Myocyte (in vitro differentiated cells): Measurements from ENCODE around the gene IFI27L2. TPM values are rescaled to one million over a fixed set of nuclear protein-coding genes. Genes with fewer than 3 reads are reported as not detected.
A peak's percentile ranks its signal among the peaks of the same experiment; 100 is the strongest.

ENCODE experiments used
- DNase-seq: peaks from one replicate; pipeline ENCODE4 v3.0.0-alpha.2; 2012; ENCODE audit warnings: low read depth
- total RNA-seq: library from RNA; depleted of rRNA; stranded (reverse); fragments of >200 nt; gene quantifications from 2 replicates; pipeline ENCODE4 v1.2.3, GENCODE V29; 2014

The IFI27L2 gene
- total RNA-seq, 1 donor from 2014 or later: 42.6 TPM

DNA sequence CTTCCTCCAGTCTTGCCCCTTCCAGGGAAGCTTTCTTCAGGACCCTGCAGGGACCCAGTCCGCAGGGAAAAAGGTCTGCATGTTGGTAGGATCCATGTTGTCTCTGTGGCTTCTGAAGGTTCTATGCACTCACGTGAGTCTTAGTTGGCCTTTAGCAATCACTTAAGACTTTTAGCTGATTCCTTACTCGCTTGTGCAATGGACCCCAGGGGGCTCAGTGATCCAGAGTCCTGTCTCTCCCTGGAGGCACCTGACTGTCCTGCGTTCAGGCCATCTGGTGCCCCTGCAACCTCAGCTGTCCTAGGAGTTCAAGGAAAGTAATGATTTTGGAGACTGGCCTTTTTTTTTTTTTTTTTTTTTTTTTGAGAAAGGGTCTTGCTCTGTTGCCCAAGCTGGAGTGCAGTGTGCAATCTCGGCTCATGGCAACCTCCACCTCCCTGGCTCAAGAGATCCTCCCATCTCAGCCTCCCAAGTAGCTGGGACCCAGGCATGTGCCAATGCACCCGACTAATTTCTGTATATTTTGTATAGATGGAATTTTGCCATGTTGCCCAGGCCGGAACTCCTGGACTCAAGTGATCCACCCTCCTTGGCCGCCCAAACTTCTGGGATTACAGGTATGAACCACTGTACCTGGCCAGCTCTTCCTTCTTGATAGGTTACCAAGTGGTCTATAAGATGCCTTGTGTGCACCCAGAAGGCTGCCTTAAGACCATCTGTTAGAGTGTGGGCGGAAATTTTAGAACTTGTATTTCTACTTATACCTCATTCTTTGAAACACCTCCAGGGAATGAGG, 4.6 kb downstream of the IFI27L2 start:
- DNase-seq: no peak

GRCh38 chr14:94123868-94124267, 5.5 kb downstream of the IFI27L2 start:
- DNase-seq: no peak

DNA sequence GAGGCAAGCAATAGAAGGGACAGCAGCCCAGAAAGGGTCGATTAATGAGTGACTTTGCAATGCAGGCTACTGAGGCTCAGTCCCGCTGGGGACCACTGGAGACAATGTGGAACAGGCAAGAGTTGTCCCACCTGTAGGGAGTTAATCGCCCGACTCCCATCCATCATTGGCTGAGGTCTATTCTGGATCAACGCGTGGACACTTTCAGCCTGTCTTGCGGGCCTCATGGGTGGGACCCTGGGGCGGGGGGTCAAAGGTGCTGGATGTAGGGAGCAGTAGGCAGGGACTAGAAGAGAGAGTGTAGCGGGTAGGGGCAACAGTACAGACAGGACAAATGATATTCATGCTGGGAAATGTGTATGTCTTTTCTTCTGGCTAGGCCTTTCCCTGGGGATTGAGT, 6.1 kb downstream of the IFI27L2 start:
- DNase-seq: no peak

DNA sequence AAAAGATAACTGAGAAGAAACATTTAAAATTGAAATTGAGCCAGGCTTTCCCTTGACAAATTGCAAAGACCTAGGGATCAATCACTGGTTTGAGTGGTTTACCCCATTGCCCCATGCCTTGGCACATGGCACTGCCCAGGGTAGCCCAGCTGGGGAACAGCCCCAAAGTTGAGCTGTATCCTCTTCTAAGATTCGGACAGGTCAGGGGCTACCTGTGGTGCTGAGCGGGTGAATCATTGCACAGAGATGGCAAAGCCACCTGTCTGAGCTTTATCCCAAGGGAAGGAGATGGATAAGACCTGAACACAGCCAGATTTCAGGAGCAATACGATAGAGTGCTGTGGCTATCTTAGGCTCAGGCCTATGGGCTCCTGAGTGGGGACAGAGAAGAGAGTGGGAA, 7.0 kb downstream of the IFI27L2 start:
- no peak for DNase-seq

DNA sequence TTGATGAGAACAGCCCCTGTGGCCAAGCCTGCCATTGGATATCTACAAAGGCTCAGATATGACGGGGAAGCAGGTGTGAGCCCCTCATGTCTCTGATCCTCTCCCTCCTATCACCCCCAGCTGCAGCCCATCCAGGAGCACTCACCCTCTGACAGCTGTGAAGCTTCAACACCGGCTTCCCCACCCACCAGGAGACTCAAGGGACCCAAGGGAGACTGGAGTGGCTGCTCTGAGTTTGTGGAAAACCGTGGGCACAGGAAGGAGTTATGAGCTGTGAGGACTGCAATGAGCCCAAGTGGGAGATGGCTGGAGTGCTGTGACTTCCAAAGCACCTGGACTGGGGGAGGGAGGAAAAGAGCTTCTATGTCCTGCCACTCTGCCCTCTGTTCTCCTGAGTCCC, 7.9 kb downstream of the IFI27L2 start:
- no peak for DNase-seq

DNA sequence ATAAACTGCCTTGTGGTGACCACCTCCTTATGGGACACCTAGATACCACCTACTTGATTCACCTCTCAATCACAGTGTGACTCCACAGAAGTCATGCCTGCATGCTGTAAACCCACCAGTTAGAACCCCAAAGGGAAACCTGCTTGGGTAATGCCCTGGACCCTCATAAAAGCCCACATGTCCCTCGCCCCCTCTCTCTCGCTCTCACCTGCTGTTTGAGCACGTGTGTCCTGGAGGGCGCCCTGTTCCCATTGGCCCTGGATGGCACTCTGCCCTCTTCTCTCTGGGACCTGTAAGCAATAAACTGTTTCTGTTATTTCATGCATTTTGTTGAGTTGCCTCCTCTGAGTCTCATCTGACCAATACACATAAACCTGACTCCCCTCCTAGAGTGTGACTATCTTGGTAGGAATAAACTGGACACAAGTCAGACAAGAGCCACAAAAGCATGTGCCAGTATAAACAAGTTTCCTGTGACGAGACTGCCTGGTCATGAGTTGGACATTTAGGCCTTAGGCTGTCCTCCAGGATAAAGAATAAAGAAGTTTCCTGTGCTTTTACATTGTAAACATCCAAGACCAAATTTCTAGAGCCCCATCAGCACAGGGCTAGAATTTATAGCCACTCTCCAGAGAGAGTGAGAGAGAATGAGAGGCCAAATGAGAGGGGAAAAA, 8.6 kb downstream of the IFI27L2 start:
- no peak for DNase-seq

- no peak for DNase-seq
Measured at GRCh38 chr14:94119071-94119470, 10.3 kb downstream of the IFI27L2 start.

- no peak for DNase-seq
Measured at GRCh38 chr14:94117856-94118255, 11.5 kb downstream of the IFI27L2 start.

- no peak for DNase-seq
Measured at GRCh38 chr14:94116701-94117100, 12.7 kb downstream of the IFI27L2 start.

- no peak for DNase-seq
Measured at GRCh38 chr14:94115631-94116030, 13.8 kb downstream of the IFI27L2 start.

- peak; percentile 22 for DNase-seq
Measured at GRCh38 chr14:94115058-94115591, 14.3 kb downstream of the IFI27L2 start.

GRCh38 chr14:94114589-94115057, 14.8 kb downstream of the IFI27L2 start:
- no peak for DNase-seq

GRCh38 chr14:94113908-94114588, 15.4 kb downstream of the IFI27L2 start:
- DNase-seq: no peak

DNA sequence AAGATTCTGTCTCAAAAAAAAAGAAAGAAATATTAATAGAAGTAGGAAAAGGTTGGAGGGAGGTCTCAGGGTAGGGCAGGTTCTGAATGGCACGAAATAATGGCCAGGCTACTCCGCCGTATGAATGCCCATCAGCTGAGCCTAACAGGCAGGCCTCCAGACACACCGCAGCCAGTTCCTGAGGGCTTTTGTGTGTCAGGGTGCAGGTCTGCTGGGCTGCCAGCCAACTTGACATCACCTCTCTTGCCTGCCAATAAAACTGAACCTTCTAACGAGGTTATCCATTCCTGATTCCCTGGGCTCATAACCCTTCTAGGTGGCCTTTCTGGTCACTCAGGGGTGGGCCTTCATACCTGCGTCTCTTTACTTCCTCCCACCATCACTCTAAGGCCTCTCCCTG, 15.9 kb downstream of the IFI27L2 start:
- DNase-seq: no peak

DNA sequence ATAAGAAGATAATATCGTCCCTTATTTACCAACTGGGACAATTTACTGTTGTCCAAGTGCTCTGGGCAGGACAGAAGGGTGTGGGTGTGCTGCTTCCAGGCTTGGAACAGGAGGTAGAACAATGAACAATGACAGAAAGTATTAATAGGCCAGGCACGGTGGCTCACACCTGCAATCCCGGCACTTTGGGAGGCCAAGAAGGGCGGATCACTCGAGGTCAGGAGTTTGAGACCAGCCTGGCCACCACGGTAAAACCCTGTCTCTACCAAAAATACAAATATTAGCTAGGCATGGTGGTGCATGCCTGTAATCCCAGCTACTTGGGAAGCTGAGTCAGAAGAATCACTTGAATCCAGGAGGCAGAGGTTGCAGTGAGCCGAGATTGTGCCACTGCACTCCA, 16.3 kb downstream of the IFI27L2 start:
- DNase-seq: no peak

- no peak for DNase-seq
Measured at GRCh38 chr14:94112513-94113063, 16.8 kb downstream of the IFI27L2 start.

DNA sequence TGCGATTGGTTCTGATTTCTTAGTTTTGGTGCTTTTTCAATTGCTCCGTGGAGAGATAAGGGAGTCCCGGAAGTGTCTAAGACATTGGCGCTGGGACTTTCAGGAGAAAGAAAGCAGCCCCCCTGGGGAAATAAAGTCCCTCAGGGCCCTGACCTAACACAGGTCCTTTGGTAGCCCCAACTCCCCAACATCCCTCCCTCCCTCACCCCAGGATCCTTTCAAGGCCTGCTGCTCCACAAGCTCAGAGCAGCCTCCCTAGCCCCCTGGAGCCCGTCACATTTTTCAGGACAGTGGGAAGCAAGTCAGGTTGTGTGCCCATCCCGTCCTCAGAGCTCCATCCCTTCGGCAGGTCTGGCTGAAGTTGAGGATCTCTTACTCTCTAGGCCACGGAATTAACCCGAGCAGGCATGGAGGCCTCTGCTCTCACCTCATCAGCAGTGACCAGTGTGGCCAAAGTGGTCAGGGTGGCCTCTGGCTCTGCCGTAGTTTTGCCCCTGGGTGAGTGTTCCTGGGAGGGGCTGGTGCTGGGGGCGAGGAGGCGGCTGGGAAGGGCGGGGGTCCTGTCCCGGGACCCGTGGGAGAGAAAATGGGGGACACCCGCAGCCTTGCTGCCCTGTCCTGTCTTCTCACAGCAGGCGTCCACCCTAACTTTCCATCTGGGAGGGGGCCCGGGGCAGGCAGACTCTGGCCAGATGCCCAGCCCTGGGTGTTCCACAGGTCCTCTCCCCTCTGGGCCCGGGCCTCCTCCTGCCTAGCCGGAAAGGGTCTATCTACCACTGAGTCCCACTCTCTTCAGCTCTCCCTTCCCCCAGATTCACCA, 17.9 kb downstream of the IFI27L2 start:
- DNase-seq: no peak

DNA sequence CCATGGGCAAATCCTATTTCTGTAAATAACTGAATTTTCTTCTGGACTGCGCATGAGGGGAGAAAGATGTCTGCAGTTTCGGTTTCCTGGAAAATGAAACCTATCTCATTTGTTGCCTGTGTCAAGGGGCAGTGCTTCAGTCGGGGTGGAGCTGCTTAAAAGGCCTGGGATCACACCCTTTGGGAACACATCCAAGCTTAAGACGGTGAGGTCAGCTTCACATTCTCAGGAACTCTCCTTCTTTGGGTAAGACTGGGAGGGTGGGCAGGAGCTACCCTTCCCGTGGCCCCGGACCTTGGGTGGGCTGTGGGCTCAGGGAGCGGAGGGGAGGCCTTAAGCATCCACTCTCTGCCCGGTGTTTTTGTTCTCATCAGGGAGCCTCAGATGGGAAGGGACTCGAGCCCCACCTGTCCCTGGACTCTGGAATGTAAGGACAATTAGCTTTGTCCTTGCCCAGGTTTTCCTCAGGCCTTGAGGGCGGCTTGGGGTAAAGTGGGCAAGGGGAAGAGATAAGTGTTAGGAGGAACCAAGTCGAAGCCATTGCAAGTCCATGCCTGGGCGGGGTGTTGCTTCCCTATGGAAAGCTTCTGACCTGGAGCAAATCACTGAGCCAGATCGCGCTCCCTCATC, 18.7 kb downstream of the IFI27L2 start, which contains the start of gene IFI27:
Gene IFI27 (plus strand): TSS at position 185 of the 630 bp plus-strand sequence.
- DNase-seq: peak; percentile 24

DNA sequence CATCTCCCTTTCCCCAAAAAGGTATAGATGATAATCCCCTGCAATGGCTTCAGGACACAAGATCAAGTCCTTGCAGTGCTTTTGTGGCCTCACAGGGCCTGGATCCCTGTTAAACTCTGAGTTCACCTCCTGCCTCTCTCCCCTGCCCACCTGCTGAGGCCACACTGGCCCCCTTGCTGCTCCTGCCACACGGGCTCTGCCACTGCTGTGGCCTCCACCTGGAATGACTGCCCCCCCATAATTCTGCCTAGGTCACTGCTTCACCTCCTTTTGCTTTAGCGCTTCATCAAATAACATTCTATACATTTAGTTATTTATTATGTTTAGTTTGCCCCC, 19.5 kb downstream of the IFI27L2 start:
- DNase-seq: no peak

GRCh38 chr14:94104731-94105130, 24.7 kb downstream of the IFI27L2 start:
- no peak for DNase-seq
